MM.1S (cell line): ENCODE measurements around the gene ERC2.

Experiments
- DNase-seq: peaks from one replicate; pipeline ENCODE4 v3.0.0-alpha.2; 2015
- H2AFZ ChIP-seq: fragments of 300-600 bp; sonication (generic); 2 replicates; pipeline ENCODE4 v1.6.0; 2016; ENCODE audit warnings: antibody characterized with exemption, low read length
- H3F3A ChIP-seq: fragments of 300-600 bp; sonication (generic); 2 replicates; pipeline ENCODE4 v1.6.1; 2016; ENCODE audit warnings: mild to moderate bottlenecking, antibody characterized with exemption, low read length, moderate library complexity, mixed read lengths; ENCODE audit not compliant: insufficient read depth
- H3K27ac ChIP-seq: fragments of 300-600 bp; sonication (generic); 2 replicates; pipeline ENCODE4 v1.5.1; 2016; ENCODE audit warnings: mild to moderate bottlenecking, low read length
- H3K27me3 ChIP-seq: fragments of 300-600 bp; sonication (generic); replicated peaks from 2 replicates; pipeline ENCODE4 v1.6.0; 2016; ENCODE audit warnings: low read length; ENCODE audit not compliant: insufficient read depth
- H3K36me3 ChIP-seq: fragments of 300-600 bp; sonication (generic); replicated peaks from 2 replicates; pipeline ENCODE4 v1.6.1; 2016; ENCODE audit warnings: mild to moderate bottlenecking, low read length, mixed read lengths; ENCODE audit not compliant: insufficient read depth
- H3K4me1 ChIP-seq: fragments of 300-600 bp; sonication (generic); 2 replicates; pipeline ENCODE4 v1.6.1; 2016; ENCODE audit warnings: low read length, mixed read lengths
- H3K4me2 ChIP-seq: fragments of 300-600 bp; sonication (generic); 2 replicates; pipeline ENCODE4 v1.6.0; 2016; ENCODE audit warnings: low read depth, low read length
- H3K4me3 ChIP-seq: fragments of 300-600 bp; sonication (generic); 2 replicates; pipeline ENCODE4 v1.5.1; 2016; ENCODE audit warnings: low read length, mixed read lengths
- H3K79me2 ChIP-seq: fragments of 300-600 bp; sonication (generic); 2 replicates; pipeline ENCODE4 v1.6.1; 2016; ENCODE audit warnings: mixed run types, low read length, mixed read lengths
- H3K9ac ChIP-seq: fragments of 300-600 bp; sonication (generic); 2 replicates; pipeline ENCODE4 v1.6.1; 2016; ENCODE audit warnings: low read length, mixed read lengths
- H3K9me2 ChIP-seq: fragments of 300-600 bp; sonication (generic); replicated peaks from 2 replicates; pipeline ENCODE4 v1.6.1; 2016; ENCODE audit warnings: mild to moderate bottlenecking, low read length, mixed read lengths; ENCODE audit not compliant: insufficient read depth
- H3K9me3 ChIP-seq: fragments of 300-600 bp; sonication (generic); replicated peaks from 2 replicates; pipeline ENCODE4 v1.6.1; 2016; ENCODE audit warnings: mild to moderate bottlenecking, low read length, mixed read lengths; ENCODE audit not compliant: insufficient read depth
- H4K20me1 ChIP-seq: fragments of 300-600 bp; sonication (generic); 2 replicates; pipeline ENCODE4 v1.6.1; 2016; ENCODE audit warnings: mild to moderate bottlenecking, low read length, moderate library complexity, mixed read lengths; ENCODE audit not compliant: insufficient read depth
- EZH2 ChIP-seq: fragments of 300-600 bp; sonication (generic); optimal IDR thresholded peaks from 2 replicates; pipeline ENCODE3; 2017; ENCODE audit warnings: low read depth, mild to moderate bottlenecking, antibody characterized with exemption, low read length, mixed read lengths
- EZH2phosphoT487 ChIP-seq: fragments of 300-600 bp; sonication (generic); IDR thresholded peaks from 2 replicates; pipeline ENCODE4 v1.6.1; 2018; ENCODE audit warnings: antibody characterized with exemption, low read length
- TF ChIP-seq, protein P1 (sequence below): fragments of 300-600 bp; sonication (generic); IDR thresholded peaks from 2 replicates; pipeline ENCODE4 v1.5.1; 2016; ENCODE audit warnings: antibody characterized with exemption, low read length, mixed read lengths

Gene ERC2

DNA sequence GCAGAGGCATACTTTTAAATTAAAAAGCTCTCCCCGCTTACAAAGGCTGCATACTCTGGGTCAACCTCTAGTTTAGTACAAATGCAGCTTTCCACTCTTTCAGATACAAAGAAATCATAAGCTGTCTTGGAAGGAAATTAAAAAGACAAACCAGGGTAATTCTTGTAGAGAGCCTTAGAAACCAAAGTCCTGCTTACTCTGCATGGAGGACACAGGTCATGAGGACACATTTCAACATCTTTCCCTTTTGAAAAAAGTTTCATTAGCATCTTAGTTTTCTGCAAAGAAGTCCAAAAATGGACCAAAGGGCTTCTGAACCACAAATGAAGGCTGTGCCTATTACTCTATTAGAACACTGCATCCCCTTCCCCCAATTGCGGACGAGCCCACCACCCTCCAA, 930.7 kb downstream of the ERC2 start:
- Histone ChIP-seq H3K27ac (no peak overlapping the region), H3K9me2 (no peaks in the 10 kb centered on the region), H3K27me3 (no peaks in the 10 kb centered on the region), H3K4me1 (no peaks in the 10 kb centered on the region), H4K20me1 (no peaks in the 10 kb centered on the region), H3K79me2 (no peaks in the 10 kb centered on the region), H3K36me3 (no peaks in the 10 kb centered on the region), H3K4me3 (no peak overlapping the region), H3K9me3 (no peaks in the 10 kb centered on the region), H3F3A (no peaks in the 10 kb centered on the region), H3K4me2 (no peak overlapping the region), H3K9ac (no peak overlapping the region), H2AFZ (no peak overlapping the region)
- TF ChIP-seq, protein P1, sequence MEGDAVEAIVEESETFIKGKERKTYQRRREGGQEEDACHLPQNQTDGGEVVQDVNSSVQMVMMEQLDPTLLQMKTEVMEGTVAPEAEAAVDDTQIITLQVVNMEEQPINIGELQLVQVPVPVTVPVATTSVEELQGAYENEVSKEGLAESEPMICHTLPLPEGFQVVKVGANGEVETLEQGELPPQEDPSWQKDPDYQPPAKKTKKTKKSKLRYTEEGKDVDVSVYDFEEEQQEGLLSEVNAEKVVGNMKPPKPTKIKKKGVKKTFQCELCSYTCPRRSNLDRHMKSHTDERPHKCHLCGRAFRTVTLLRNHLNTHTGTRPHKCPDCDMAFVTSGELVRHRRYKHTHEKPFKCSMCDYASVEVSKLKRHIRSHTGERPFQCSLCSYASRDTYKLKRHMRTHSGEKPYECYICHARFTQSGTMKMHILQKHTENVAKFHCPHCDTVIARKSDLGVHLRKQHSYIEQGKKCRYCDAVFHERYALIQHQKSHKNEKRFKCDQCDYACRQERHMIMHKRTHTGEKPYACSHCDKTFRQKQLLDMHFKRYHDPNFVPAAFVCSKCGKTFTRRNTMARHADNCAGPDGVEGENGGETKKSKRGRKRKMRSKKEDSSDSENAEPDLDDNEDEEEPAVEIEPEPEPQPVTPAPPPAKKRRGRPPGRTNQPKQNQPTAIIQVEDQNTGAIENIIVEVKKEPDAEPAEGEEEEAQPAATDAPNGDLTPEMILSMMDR: no peak
- TF ChIP-seq EZH2phosphoT487 (no peak), EZH2 (no peak)
- DNase-seq: no peak

DNA sequence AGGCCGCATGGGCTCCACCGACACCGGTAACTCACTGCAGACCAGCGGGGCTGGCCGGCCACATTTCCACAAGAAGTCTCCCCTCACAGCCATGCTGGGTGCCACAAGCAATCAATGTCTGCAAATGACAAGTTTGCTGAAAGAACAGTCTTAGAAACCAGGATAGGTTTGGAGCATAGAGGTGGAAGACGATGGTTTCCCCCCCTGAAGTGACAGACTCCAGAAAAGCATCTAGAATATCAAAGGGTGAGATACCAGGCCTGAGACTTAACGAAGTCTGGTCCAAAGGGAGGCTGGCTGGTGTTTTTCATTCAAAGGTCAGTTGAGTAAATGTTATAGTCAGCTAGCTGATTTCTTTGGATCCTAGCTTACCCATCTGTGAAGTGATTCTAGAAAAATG, 931.1 kb downstream of the ERC2 start:
- TF ChIP-seq EZH2 (no peak), EZH2phosphoT487 (no peak)
- TF ChIP-seq, protein P1: no peak
- Histone ChIP-seq H2AFZ (no peak overlapping the region), H3K36me3 (no peaks in the 10 kb centered on the region), H3K79me2 (no peaks in the 10 kb centered on the region), H3K27me3 (no peaks in the 10 kb centered on the region), H3F3A (no peaks in the 10 kb centered on the region), H3K4me2 (no peak overlapping the region), H3K9me2 (no peaks in the 10 kb centered on the region), H4K20me1 (no peaks in the 10 kb centered on the region), H3K9ac (no peak overlapping the region), H3K27ac (no peak overlapping the region), H3K4me3 (no peak overlapping the region), H3K4me1 (no peaks in the 10 kb centered on the region), H3K9me3 (no peaks in the 10 kb centered on the region)
- DNase-seq: no peak

DNA sequence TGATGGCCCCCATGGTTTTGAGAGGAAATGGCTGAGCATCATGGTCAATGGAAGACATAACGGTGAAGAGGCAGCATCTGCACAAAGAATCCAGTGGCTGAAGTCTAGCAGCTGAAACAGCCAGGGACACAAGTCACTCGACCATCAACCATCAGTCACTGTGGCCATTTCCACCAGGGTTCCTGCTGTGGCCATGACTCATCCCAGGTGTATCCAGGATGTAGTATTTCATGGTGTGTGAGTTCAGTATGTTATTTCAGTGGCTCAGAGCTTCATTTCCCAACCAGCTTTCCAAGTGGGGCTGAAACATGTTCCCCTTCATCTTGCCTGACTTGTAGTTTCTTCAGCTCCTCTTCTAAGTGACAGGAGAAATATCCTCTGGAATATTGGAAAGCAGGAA, 933.4 kb downstream of the ERC2 start:
- no peak overlapping the region for H3K9ac ChIP-seq
- no peaks in the 10 kb centered on the region for H3K79me2 ChIP-seq
- no peaks in the 10 kb centered on the region for H4K20me1 ChIP-seq
- H3K9me2 ChIP-seq: no peaks in the 10 kb centered on the region
- TF ChIP-seq EZH2phosphoT487 (no peak), EZH2 (no peak)
- H3K4me1 ChIP-seq: no peaks in the 10 kb centered on the region
- H3K27ac ChIP-seq: no peak overlapping the region
- H3K9me3 ChIP-seq: no peaks in the 10 kb centered on the region
- no peak for DNase-seq
- no peaks in the 10 kb centered on the region for H3K36me3 ChIP-seq
- H3K4me3 ChIP-seq: no peak overlapping the region
- H3F3A ChIP-seq: no peaks in the 10 kb centered on the region
- H3K4me2 ChIP-seq: no peak overlapping the region
- no peak overlapping the region for H2AFZ ChIP-seq
- H3K27me3 ChIP-seq: no peaks in the 10 kb centered on the region

DNA sequence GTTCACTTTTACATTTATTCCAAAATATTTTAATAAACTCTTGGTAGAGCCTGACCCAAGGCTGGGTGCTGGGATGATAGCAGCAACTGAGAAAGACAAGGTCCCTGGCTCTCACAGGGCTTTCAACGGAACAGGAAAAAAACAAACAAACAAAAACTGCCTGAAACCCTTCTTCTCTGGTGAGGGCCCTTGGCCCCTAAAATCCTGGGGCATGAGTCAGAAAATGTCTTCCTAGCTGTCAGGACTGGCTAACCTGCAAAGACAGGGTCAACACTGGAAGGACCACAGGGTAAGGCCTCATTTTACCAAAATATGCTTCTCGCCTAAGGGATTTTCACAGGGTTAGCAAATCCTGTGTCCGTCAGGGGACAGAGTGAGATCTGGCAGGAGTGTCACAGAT, 935.5 kb downstream of the ERC2 start:
- Histone ChIP-seq H3K4me1 (no peaks in the 10 kb centered on the region), H3K9ac (no peak overlapping the region), H3K9me3 (no peaks in the 10 kb centered on the region), H3K4me3 (no peak overlapping the region), H3F3A (no peaks in the 10 kb centered on the region), H3K79me2 (no peaks in the 10 kb centered on the region), H4K20me1 (no peaks in the 10 kb centered on the region), H3K4me2 (no peak overlapping the region), H2AFZ (no peak overlapping the region), H3K27ac (no peak overlapping the region), H3K36me3 (no peaks in the 10 kb centered on the region), H3K27me3 (no peaks in the 10 kb centered on the region), H3K9me2 (no peaks in the 10 kb centered on the region)
- TF ChIP-seq, protein P1: no peak
- TF ChIP-seq EZH2phosphoT487 (no peak), EZH2 (no peak)
- no peak for DNase-seq
